Fibroblast of lung (primary cell): ENCODE data around the gene PRRX1.

ENCODE experiments used
- CTCF ChIP-seq, 2 donors: IDR thresholded peaks in 1 of 2; conservative IDR thresholded peaks in 1 of 2; 1 replicate in 1 of 2; 2 replicates in 1 of 2; pipeline ENCODE4 v1.5.1; 2011 to 2012; ENCODE audit warnings: low read length in 2 of 2, control low read depth in 1 of 2, inconsistent platforms in 1 of 2, low read depth in 1 of 2, mild to moderate bottlenecking in 1 of 2
- EZH2 ChIP-seq: IDR thresholded peaks from 2 replicates; pipeline ENCODE4 v1.5.1; 2012; ENCODE audit warnings: low read length, control low read depth, mild to moderate bottlenecking; ENCODE audit errors: missing control alignments

DNA sequence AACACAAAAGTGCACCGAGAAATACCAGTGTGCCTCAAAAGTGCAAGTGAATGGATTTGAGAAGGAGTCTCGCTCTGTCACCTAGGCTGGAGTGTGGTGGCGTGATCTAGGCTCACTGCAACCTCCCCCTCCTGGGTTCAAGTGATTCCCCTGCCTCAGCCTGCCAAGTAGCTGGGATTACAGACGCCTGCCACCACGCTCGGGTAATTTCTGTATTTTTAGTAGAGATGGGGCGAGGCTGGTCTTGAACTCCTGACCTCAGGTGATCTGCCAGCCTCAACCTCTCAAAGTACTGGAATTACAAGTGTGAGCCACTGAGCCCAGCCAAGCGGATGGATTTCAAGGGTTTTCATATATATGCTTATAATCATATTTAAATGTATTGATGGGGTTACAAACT is 35.8 kb downstream of the PRRX1 start:
- no peak for TF ChIP-seq CTCF (conservative IDR thresholded peaks at IDR 0.05 in 1 of 2, IDR thresholded peaks at IDR 0.05 in 1 of 2; ENCODE audit: low read depth in 1 of 2, low read length in 2 of 2)
- no peak for TF ChIP-seq EZH2
